Measurements from ENCODE around the gene TRIM73.
"Not testable (repeated sequence)": the region's sequence is repeated elsewhere in the genome, so short reads cannot be mapped to it uniquely, and the experiment has no call there.

- not testable (repeated sequence) for TF ChIP-seq FOXM1 (IDR thresholded peaks at IDR 0.05; ENCODE audit: borderline replicate concordance, low read depth); MAX (IDR thresholded peaks at IDR 0.05); REST (IDR thresholded peaks at IDR 0.05; ENCODE audit: low read depth); YY1 (IDR thresholded peaks at IDR 0.05; ENCODE audit: low read depth); TAF1 (IDR thresholded peaks at IDR 0.05; ENCODE audit: low read depth); RAD21 (IDR thresholded peaks at IDR 0.05; ENCODE audit: low read depth); CREB1 (IDR thresholded peaks at IDR 0.05; ENCODE audit: low read depth); CEBPB (IDR thresholded peaks at IDR 0.05); NFIC (IDR thresholded peaks at IDR 0.05); EP300 (IDR thresholded peaks at IDR 0.05; ENCODE audit: borderline replicate concordance); TCF12 (IDR thresholded peaks at IDR 0.05; ENCODE audit: low read depth); EGR1 (IDR thresholded peaks at IDR 0.05); TEAD4 (IDR thresholded peaks at IDR 0.05)
Observed at GRCh38 chr7:75395329-75395728, at the start of gene TRIM73.

Measured in Ishikawa (cell line).